Measurements from ENCODE around the gene PCARE.

DNA sequence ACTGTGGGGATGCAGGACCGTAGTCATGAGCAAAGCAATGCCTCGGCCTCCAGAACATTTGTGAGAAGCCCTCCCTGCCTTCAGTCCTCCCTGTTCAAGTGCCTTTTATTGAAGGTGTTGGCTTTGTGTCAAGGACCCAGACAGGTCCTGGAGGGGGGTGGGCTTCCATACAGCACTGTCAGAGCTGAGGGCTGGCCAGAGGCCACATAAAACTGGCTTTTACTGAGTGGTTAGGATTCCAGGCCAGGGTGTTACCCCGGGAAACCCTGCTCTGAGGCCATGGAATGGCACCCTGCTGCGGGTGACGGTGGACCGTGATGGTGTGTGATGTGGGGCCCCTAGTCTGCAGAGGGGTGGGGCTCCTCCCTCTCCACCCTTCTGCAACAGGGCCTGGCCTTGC lies 51.6 kb downstream of the PCARE start:
- TF ChIP-seq EZH2 (IDR thresholded peaks at IDR 0.05; ENCODE audit: insufficient read depth, poor library complexity, severe bottlenecking) (no peak), EZH2phosphoT487 (IDR thresholded peaks at IDR 0.05; ENCODE audit: insufficient read depth, low read depth) (no peak)

Data from GM23248 (cell line).